Fibroblast of lung (primary cell): ENCODE measurements around the gene C19orf67. TPM values are rescaled to one million over a fixed set of nuclear protein-coding genes. Genes with fewer than 3 reads are reported as not detected.

Experiments used
- DNase-seq, 2 donors: peaks; one replicate each; pipeline versions ENCODE4 v3.0.0 to v3.0.0-alpha.2; 2010; ENCODE audit warnings: low read depth in 2 of 2
- H2AFZ ChIP-seq: 2 replicates; pipeline ENCODE4 v1.5.1; 2012; ENCODE audit warnings: low read length, control low read depth, inconsistent platforms
- H3K27ac ChIP-seq: 2 replicates; pipeline ENCODE4 v1.5.1; 2011; ENCODE audit warnings: low read length, control low read depth; ENCODE audit not compliant: insufficient read depth
- H3K27me3 ChIP-seq: 2 replicates; pipeline ENCODE4 v1.5.1; 2011; ENCODE audit warnings: mild to moderate bottlenecking, low read length; ENCODE audit not compliant: control insufficient read depth, insufficient read depth
- H3K36me3 ChIP-seq: 2 replicates; pipeline ENCODE4 v1.5.1; 2011; ENCODE audit warnings: low read length; ENCODE audit not compliant: control insufficient read depth, insufficient read depth
- H3K4me1 ChIP-seq: 2 replicates; pipeline ENCODE4 v1.5.1; 2011; ENCODE audit warnings: low read length; ENCODE audit not compliant: control insufficient read depth, insufficient read depth; ENCODE audit errors: extremely low read depth
- H3K4me2 ChIP-seq: 2 replicates; pipeline ENCODE4 v1.5.1; 2011; ENCODE audit warnings: low read length, control low read depth; ENCODE audit not compliant: insufficient read depth; ENCODE audit errors: extremely low read depth
- H3K4me3 ChIP-seq, 4 experiments: fragments of 200-600 bp in 1 of 4; sonication (generic) in 1 of 4; replicated peaks in 1 of 4; 2 replicates each; pipeline ENCODE4 v1.5.1; 2011 to 2016; ENCODE audit warnings: low read length in 4 of 4, low read depth in 3 of 4, mild to moderate bottlenecking in 3 of 4, control low read depth in 2 of 4, inconsistent platforms in 1 of 4, mixed read lengths in 1 of 4; ENCODE audit not compliant: insufficient read depth in 1 of 4; ENCODE audit errors: control extremely low read depth in 1 of 4
- H3K79me2 ChIP-seq: 2 replicates; pipeline ENCODE4 v1.5.1; 2012; ENCODE audit warnings: mild to moderate bottlenecking, low read length, inconsistent platforms; ENCODE audit not compliant: control insufficient read depth, insufficient read depth
- H3K9ac ChIP-seq: 2 replicates; pipeline ENCODE4 v1.5.1; 2011; ENCODE audit warnings: mild to moderate bottlenecking, low read length, control low read depth; ENCODE audit not compliant: insufficient read depth
- H3K9me3 ChIP-seq: 2 replicates; pipeline ENCODE4 v1.5.1; 2012; ENCODE audit warnings: low read depth, low read length; ENCODE audit not compliant: control insufficient read depth, insufficient read depth
- H4K20me1 ChIP-seq: 2 replicates; pipeline ENCODE4 v1.5.1; 2011; ENCODE audit warnings: low read length; ENCODE audit not compliant: control insufficient read depth, insufficient read depth; ENCODE audit errors: extremely low read depth
- EZH2 ChIP-seq: IDR thresholded peaks from 2 replicates; pipeline ENCODE4 v1.5.1; 2012; ENCODE audit warnings: low read length, control low read depth, mild to moderate bottlenecking; ENCODE audit errors: missing control alignments
- polyA plus RNA-seq, 2 donors: library from polyadenylated mRNA; depleted of rRNA in 1 of 2; stranded (reverse) in 1 of 2; unstranded in 1 of 2; fragments of >200 nt; gene quantifications; 2 replicates each; pipeline ENCODE4 v1.2.1, GENCODE V29; 2011 to 2012; ENCODE audit warnings: missing spikeins in 1 of 2
- total RNA-seq: library from RNA; depleted of rRNA; stranded (reverse); fragments of >200 nt; gene quantifications from 2 replicates; pipeline ENCODE4 v1.2.1, GENCODE V29; 2014
- TF ChIP-seq, protein P1 (sequence below), 2 donors: IDR thresholded peaks in 1 of 2; conservative IDR thresholded peaks in 1 of 2; 1 replicate in 1 of 2; 2 replicates in 1 of 2; pipeline ENCODE4 v1.5.1; 2011 to 2012; ENCODE audit warnings: low read length in 2 of 2, control low read depth in 1 of 2, inconsistent platforms in 1 of 2, low read depth in 1 of 2, mild to moderate bottlenecking in 1 of 2

Gene C19orf67
- total and polyA plus RNA-seq, 2 donors (not counting 1 experiment from before 2014, with no cell fraction given) = not detected

- H3K4me1 ChIP-seq = peaks cover 24% of the 10 kb centered on the region
- peaks cover 2% of the 10 kb centered on the region for H3K36me3 ChIP-seq
- H2AFZ ChIP-seq = no peak overlapping the region
- H3K79me2 ChIP-seq = peaks cover 42% of the 10 kb centered on the region
- no peaks in the 10 kb centered on the region for H3K27me3 ChIP-seq
- TF ChIP-seq, protein P1, sequence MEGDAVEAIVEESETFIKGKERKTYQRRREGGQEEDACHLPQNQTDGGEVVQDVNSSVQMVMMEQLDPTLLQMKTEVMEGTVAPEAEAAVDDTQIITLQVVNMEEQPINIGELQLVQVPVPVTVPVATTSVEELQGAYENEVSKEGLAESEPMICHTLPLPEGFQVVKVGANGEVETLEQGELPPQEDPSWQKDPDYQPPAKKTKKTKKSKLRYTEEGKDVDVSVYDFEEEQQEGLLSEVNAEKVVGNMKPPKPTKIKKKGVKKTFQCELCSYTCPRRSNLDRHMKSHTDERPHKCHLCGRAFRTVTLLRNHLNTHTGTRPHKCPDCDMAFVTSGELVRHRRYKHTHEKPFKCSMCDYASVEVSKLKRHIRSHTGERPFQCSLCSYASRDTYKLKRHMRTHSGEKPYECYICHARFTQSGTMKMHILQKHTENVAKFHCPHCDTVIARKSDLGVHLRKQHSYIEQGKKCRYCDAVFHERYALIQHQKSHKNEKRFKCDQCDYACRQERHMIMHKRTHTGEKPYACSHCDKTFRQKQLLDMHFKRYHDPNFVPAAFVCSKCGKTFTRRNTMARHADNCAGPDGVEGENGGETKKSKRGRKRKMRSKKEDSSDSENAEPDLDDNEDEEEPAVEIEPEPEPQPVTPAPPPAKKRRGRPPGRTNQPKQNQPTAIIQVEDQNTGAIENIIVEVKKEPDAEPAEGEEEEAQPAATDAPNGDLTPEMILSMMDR (conservative IDR thresholded peaks at IDR 0.05 in 1 of 2, IDR thresholded peaks at IDR 0.05 in 1 of 2; ENCODE audit: low read depth in 1 of 2, low read length in 2 of 2) = no peak
- TF ChIP-seq EZH2 = no peak
- H3K4me2 ChIP-seq = no peak overlapping the region
- H3K9ac ChIP-seq = no peak overlapping the region
- H3K27ac ChIP-seq = no peak overlapping the region
- H4K20me1 ChIP-seq = no peaks in the 10 kb centered on the region
- no peak for DNase-seq
- H3K4me3 ChIP-seq = no peak overlapping the region
- H3K9me3 ChIP-seq = no peaks in the 10 kb centered on the region
These were observed 25.9 kb upstream of the C19orf67 start for GRCh38 chr19:14111486-14111885.

DNA sequence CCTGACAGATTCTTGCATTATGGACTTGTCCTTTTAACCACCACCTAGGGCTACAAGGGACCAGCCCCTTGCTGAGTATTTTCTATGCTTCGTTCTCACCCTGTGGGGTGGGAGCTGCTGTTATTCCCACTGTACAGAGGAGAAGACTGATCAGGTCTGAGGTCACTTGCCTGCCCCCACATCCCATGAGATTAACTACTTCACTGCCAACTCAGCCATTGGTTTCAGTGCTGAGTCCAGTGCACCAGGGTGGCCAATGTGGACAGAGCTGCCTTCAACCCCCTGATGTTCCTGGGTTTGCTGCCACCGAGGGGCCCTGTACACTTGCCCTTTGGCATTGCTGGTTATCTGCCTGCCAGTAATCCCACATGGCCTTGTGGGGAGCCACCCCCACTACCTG, 25.1 kb upstream of the C19orf67 start:
- Histone ChIP-seq H3K9me3 (no peaks in the 10 kb centered on the region), H4K20me1 (no peaks in the 10 kb centered on the region), H3K4me1 (peaks cover 21% of the 10 kb centered on the region), H2AFZ (no peak overlapping the region), H3K27me3 (no peaks in the 10 kb centered on the region), H3K36me3 (peaks cover 2% of the 10 kb centered on the region), H3K79me2 (peaks cover 33% of the 10 kb centered on the region), H3K4me3 (no peak overlapping the region), H3K4me2 (no peak overlapping the region), H3K27ac (no peak overlapping the region), H3K9ac (no peak overlapping the region)
- no peak for DNase-seq
- TF ChIP-seq, protein P1 (conservative IDR thresholded peaks at IDR 0.05 in 1 of 2, IDR thresholded peaks at IDR 0.05 in 1 of 2; ENCODE audit: low read depth in 1 of 2, low read length in 2 of 2) = no peak
- no peak for TF ChIP-seq EZH2

- Histone ChIP-seq H3K4me1 (peaks cover 6% of the 10 kb centered on the region), H3K27me3 (no peaks in the 10 kb centered on the region), H4K20me1 (no peaks in the 10 kb centered on the region), H3K4me3 (no peak overlapping the region), H3K36me3 (peaks cover 2% of the 10 kb centered on the region), H3K9ac (no peak overlapping the region), H3K4me2 (no peak overlapping the region), H3K79me2 (peaks cover 12% of the 10 kb centered on the region), H3K9me3 (no peaks in the 10 kb centered on the region), H2AFZ (no peak overlapping the region), H3K27ac (peak overlapping the region; percentile 8)
- no peak for TF ChIP-seq EZH2
- TF ChIP-seq, protein P1 (conservative IDR thresholded peaks at IDR 0.05 in 1 of 2, IDR thresholded peaks at IDR 0.05 in 1 of 2; ENCODE audit: low read depth in 1 of 2, low read length in 2 of 2) = no peak
- peak in 1 of 2 donors; percentile 67 for DNase-seq
These were observed 22.2 kb upstream of the C19orf67 start for GRCh38 chr19:14107581-14108461.
